NCI-H345 treated with DMSO at 0.1 percent for 48 hours (cell line): Measurements from ENCODE around the gene CHRNB4.

Experiments
- DNase-seq: peaks from one replicate; lab custom pipeline; 2025; ENCODE audit not compliant: unreplicated experiment; lab: John Stamatoyannopoulos, UW

Gene CHRNB4

DNA sequence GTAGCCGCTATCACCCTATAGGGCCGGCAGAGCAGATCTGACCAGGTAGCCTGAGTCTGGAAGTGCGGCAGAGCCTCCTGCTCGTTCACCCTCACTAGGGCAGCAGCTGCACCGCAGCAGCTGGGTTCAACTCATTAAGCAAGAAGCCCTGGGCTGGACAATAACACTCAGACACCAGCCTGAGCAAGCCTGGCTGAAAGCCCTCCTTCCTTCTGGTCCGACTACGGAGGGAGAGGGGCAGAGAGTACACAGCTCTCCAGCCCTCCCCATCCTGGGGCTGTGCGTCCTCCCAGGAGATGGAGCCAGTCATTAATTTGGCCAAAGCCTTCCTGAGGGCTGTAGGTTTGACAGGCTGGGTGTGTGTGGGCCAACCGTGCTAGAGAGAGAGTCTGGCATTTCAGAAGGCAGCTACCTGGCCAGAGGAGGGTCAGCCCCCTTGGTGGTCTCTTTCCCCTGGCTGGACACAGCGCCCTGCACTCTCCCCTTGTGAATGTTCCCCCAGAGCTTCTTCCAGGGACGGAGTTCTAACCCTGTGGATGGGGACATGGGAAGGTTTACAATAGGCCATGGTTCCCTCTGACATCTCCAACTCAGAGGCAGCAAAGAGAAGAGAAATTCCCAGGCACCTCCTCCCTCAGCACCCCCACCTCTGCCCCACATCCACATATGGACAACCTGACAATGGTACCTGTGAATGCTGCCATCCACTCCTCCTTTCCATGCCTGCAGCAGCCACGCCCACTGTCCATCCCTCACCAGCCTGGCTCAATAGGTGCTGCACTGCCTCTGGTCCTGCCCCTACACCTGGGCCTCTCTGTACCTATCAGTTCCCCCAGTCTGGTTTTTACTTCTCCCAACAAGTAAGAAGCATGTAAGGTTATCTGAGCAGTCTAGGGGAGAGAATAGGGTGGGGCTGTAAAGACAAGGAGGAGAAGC, 6.5 kb downstream of the CHRNB4 start:
- no peak for DNase-seq

DNA sequence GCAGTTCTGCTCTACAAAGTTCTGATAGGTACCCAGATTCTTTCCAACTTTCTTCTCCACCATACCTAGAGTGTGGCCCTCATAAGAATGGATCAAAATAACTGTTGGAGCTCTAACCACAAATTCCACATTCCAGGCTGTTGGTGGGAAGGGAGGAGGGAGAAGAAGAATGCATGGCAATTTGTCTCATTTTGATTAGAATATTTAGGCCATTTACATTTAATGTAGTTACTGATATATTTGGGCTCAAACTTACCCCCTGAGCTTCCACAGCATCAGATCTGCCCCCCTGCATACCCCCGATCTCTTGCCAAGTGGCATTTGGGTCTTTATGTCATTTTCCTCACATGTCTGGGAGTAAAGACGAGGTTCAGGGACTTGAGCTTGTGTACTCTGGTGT, 7.7 kb downstream of the CHRNB4 start:
- no peak for DNase-seq

DNA sequence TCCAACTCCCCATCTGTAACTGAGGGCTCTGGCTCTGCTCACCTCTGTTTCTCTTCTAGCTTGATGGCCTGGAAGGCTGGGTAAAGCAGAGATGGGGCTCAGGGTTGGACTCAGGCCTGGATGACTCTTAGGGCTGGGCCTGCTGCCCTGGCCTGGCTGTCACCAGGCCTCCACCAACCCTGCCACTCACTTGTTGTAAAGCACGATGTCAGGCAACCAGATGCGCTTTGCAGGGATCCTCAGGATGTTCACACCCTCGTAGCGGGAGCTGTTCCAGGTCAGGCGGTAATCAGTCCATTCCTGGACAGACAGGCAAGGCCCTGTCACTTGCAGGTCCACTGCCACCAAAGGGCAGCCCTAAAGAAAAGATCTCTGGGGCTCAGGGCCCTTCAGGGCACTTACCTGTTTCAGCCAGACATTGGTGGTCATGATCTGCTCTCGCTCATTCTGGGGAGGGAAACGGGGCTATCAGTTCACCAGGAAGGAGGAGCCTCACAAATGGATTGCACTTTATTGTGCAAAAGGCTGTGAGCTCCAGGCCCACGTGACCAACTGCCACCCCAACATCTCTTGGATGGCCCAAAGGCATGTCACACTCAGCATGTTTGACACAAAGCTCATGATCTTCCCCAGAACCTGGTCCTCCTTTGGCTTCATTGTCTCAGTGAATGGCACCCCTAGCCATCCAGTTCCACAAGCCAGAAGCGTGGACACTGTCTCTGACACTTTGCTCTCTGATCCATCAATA, 9.9 kb downstream of the CHRNB4 start:
- DNase-seq = no peak

DNA sequence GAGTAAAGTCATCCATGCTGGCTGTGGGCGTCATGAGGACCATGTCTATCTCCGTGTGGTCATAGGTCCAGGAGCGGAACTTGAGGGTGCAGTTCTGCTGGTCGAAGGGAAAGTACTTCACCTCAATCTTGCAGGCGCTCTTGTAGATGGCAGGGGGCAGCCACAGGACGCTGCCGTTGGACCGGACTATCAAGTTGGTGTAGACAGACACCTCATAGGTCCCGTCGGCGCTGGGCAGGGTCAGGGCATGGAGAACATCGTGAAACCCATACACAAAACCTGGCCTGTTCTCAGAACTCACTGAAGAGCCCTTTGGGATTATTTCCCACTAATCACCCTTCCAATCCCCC, 11.3 kb downstream of the CHRNB4 start:
- DNase-seq = no peak

GRCh38 chr15:78629031-78629715, 11.8 kb downstream of the CHRNB4 start:
- no peak for DNase-seq

DNA sequence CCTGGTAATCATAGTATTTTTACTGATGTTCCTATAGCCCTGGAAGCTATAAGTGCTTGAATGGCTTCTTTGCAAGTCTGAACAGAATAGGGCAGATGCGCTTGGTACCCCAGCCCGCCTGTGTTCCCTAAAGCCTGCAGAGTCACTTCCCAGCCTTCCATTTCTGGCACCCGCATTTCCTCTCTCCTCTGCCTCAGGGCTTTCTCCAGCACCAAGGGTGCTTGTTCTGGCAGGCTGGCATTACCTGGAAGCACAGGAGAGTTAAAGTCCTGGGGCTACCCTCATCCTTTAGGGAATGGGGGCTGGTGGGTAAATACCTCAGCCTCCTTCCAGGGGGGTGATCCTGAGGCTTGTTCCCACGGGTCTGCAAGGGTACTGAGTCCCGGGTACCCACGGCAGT, 12.8 kb downstream of the CHRNB4 start:
- DNase-seq = no peak

- no peak for DNase-seq
Measured at GRCh38 chr15:78627348-78627747, 13.7 kb downstream of the CHRNB4 start.

- no peak for DNase-seq
Measured at GRCh38 chr15:78626381-78626995, 14.5 kb downstream of the CHRNB4 start.

GRCh38 chr15:78625606-78626280, 15.3 kb downstream of the CHRNB4 start:
- DNase-seq = peak; percentile 42

DNA sequence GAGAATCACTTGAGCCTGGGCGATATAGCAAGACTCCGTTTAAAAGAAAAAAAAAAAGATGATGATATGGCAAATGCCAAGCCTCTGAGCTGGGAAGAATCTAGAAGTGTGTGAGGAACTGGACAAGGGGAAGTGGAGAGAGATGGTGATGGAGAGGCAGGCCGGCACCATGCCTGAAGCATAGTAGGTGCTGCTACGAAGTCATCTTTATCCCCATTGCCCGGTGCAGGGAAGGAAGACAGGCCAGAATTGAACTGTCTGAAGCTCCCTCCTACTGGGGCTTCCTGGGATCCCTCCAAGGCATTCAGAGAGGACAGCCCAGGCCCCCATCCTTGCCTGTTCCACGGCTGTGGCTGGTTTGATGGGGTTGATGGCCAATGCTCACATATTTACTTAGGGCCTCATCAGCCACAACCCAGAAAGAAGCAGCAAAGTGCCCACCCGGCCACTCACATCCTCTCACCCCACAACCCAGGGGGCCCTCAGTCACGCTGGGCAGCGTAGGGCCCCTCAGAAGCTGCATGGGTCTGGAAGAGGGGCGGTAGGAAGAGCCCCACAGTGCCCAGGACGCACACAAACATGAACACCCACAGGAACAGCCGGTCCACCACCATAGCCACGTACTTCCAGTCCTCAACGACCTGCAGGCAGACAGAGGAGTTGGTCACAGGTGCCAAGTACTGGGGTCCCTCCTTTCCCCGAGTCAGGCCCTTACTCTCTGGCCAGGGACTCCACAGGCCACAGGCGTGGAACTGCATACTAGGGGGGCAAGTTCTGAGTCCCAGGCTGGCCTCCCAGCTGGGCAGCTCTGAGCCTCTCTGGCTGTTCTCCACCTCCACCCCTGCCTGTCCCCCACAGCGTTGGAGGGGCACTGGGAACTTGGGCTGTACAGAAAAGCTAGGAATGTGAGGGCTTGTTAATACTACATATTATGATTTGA, 16.1 kb downstream of the CHRNB4 start:
- no peak for DNase-seq

DNA sequence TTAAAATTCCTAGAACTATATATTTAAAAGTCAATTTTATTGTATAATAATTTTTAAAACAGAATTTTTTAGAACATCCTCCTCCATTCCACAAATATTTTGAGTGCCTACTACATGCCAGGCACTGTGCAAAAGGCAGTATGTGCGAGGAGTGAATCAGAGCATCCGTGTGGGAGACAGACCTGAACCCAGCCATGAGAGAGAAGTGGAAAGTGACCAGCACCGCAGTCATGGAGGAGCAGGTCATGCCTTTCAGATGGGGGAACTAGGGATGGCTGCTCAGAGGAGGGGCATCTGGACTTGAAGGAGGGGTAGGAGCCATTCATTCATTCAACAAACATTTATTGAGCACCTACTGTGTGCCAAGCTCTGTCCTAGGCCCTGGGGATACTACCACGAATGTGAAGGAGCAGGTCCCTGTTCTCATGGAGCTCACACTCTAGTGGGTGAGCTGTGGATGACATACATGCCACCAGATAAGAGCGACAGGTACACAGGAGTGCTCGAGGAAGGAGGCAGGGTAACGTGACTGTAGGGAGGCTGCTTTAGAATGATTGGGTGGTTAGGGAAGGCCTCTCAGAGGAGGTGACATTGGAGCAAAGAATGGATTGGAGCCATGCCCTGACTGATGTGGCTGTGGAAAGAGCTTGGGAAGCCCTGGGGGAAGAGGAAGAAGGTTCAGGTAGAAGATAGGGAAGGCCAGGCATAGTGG, 17.1 kb downstream of the CHRNB4 start:
- no peak for DNase-seq

DNA sequence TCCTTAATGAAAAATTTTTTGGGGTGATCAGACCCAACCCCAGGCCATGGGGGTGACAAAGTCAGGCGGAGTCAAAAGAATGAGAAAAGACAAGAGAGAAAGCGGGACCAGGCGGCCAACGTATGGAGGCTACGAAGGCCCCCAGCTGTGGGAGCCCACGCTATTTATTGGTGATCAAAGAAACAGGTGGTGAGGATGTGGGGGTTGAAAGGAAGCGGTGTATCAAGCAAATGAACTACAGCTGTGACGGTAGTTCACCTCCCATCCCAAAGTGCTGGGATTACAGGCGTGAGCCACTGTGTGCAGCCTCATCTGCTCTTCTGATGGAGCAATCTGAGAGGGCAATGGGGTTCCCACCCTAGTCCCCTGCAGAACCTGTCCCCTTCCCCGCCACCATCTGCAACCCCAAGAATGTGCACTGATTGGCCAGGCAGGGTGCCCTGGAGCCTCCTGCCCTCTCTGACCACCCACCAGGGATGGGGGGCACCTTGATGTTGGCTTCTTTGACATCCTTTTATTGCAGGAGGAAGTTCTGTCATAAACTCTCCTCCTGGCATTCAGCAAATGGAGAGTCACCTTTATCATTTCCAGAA, 19.1 kb downstream of the CHRNB4 start:
- no peak for DNase-seq

DNA sequence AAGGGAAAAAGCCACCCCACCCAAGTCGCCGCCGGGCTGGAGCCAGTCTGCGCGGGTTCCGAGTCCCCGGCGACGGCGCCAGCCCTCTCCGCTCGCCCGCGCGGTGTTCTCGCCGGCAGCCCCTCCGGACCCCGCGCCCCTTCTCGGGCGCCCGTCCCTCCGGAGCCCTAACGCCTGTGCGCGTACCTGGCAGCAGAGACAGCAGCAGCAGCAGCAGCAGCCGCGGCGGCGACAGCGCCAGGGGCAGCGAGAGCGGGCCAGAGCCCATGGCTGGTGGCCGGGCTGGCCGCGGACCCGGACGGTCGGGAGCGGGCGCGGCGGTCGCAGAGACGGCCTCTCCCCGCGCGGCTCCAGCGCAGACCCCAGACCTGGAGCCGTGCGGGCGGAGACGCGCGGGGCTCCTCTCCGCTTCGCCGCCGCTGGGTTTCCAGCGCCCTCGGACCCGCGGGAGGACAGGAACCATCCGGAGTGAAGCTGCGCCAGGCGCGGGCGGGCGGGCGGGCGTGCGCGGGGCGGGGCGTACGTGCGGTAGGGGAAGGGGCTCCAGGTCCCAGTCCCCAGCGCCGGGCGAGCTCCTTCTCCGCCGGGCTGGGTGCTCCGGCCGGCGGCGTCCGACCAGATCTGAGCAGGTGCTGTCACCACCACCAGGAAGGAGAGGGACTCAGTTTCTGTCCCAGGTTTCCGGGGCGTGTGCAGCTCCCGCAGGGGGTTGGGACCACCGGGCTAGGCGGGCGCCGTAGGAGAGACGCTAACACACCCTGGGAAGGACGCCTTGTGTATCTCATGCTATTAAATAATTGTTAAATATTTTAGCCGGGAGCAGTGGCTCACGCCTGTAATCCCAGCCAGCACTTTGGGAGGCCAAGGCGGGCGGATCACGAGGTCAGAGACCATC, 20.2 kb downstream of the CHRNB4 start, which contains the start of gene CHRNA3:
CHRNA3 (minus strand) TSS at position 470 of the 895 bp plus-strand sequence; CDS start at position 268, 202 bp downstream.
- DNase-seq = no peak

DNA sequence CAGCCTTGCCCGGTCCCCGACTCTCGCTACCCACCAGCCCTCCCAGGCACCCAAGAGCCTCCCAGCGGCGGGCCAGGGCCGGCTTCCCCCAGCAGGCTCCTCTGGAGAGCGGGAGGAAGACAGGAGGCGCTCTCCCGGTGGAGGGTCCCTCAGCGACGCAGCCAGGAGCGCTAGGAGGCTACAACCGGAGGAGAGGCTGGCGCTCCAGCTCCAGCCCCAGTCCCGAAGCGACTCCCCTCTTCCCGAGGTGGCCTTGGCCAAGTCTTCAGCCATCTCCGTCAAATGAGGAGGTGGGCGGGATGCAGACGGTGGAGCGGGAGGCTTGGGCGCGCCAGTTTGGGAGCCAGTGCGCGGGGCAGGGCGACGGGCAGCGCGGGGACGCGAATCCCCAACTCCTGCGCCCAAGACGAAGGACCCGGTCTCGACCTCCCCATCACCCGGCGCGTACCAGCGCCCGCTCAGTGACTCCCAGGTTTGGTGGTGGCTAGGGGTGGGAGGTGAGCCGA, 20.9 kb downstream of the CHRNB4 start:
- no peak for DNase-seq

DNA sequence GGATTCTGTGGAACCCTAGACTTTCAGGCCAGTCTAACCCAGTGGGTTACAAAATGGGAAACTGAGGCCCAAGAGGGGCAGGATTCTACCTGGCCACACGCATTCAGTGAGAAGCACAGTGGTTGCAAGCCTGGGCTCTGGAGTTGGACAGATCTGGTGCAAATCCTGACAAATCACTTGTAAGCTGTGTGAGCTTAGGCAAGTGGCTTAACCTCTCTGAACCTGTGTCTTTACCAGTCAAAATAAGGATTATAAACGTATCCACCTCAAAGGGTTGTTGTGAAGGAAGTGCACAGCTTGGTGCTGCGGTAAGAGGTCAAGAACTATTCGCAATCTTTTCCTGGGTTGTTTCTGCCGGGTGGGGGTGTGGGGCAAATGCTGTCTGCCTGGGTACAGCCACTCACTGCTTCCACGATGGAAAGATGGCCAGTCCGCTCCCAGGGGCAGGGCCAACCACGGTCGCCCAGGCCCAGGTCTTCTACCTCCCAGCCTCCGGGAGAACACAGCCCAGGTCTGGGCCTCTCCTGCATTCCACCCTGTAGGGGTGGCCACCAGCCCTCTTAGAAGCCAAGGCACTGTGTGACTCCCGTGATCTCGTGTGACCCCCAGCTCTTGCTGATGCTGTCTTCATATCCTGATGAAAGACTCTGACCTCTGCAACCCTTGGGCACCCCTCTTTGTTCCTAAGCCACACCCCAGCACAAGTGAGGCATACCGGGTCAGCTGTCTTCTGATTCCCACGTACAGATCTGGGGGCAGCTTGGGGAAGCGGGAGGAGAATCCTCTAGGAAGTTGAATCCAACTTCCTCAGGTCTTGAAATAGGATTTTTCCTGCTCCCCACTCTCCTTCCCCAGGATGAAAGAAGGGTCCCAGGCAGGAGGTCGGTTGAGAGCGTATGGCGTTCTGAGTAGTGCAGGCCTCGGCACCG, 21.7 kb downstream of the CHRNB4 start:
- no peak for DNase-seq

DNA sequence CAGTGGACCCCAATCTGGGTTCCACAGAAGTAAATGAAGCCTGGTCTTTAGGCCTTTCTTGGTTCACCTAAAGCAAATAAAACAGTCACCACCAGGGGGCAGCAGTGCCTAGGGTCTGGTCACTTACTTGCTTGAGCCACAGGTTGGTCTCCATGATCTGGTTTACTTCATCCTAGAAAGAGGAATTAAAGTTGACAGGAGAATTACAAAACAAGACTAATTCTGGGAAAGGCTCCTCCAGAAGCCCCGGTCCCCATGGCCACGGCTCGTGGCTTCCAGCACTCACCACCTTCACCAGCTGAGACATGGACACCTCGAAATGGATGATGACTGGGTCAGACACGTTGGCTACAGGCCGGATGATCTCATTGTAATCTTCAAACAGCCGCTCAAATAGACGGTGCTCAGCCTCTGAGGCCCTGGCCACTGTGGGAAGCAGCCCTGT, 22.5 kb downstream of the CHRNB4 start:
- peak; percentile 27 for DNase-seq
